GM21367 (cell line): Measurements from ENCODE around the gene IL5RA.

ENCODE experiments used
- ATAC-seq: cut with Tn5 transposase; IDR thresholded peaks from one replicate; pipeline ENCODE4 v1.9.1; 2021; ENCODE audit not compliant: unreplicated experiment

Gene IL5RA, protein sequence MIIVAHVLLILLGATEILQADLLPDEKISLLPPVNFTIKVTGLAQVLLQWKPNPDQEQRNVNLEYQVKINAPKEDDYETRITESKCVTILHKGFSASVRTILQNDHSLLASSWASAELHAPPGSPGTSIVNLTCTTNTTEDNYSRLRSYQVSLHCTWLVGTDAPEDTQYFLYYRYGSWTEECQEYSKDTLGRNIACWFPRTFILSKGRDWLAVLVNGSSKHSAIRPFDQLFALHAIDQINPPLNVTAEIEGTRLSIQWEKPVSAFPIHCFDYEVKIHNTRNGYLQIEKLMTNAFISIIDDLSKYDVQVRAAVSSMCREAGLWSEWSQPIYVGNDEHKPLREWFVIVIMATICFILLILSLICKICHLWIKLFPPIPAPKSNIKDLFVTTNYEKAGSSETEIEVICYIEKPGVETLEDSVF

DNA sequence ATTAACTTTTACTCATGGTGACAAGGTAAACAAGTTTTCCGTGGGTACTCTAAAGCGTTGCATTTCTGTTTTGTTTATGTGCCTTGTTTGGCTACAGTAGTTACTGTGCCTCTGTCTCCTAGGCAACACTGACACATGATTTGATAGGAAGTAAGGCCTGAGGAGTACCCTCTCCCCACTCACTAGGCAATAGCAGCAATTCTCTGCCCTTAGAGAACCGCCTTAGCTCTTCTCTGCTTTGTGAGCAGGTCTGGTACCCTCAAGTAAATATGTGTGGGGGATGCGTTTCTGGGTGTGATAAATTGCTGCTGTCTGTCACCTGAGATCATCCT lies at the start of gene IL5RA:
TSS of gene IL5RA (minus strand) at position 76 of the 332 bp plus-strand sequence. CDS start 5,390 bp downstream, outside the sequence.
- no peak for ATAC-seq

DNA sequence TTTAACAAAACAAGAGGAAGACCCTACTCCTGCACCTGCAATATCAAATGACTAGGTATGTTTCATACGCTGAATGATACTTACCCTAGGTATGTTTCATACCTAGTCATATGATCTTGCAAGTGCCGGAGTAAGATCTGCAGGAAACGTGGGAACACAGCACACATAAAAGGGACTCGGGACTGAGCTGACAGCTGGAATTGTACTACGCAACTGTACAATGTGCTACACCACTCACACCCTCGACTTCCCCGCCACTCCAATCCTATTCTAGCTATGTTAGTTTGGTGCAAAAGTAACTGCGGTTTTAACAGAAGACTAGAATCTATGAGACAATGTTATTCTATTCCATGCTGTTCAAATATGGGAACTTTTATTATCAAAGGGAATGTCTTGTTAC lies 47.3 kb upstream of the IL5RA start:
- ATAC-seq = no peak

DNA sequence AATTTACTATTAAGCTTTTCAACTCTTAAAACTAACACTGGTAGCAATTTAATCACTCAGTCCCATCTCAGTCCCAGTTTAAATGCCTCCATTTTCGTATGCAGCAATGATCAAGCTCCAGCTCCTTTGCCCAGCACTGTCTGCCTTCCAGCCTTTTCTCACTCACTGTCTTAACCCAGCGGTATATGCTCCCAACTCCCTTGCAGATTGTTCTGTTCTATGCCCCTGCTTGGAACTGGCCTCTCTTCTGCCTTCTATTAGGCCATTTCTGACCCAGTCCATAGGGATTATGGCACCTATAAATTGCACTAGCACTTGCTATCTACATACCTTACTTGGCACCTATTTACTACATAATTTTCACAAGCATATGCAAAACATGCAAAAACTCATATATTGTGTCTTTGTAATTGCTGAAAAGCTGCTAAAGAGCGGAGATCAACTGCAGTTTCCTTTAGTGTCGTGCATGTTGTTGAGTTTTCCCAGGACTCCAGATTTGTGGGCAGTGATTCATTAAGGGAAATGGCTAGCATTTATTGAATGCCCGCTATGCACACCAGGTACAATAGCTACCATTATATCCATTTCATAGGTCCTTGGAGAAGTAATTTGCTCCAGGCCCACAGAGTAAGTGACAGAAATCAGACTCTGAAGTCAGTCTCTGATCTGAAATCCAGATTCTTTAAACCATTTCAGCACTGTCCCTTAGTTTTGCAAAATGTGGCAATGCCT lies 44.9 kb upstream of the IL5RA start:
- ATAC-seq = no peak

DNA sequence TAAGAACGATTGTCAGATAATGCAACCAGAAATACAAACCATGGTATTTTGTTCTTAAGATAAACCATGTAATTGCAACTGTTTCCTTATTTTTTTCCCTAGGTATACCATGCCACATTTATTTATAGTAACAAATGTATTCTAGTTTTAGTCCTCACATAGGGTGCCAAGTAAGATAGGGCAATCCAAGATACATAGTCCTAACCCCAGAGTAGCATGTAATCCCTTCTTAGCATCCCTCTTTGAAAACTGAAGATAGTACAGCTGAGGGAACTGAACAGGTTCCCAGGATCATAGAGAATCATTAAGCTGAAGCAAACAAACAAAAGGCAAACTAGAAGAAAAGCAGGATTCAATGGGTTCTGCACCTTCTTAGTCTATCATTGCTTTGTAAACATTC lies 41.3 kb upstream of the IL5RA start:
- ATAC-seq = no peak

GRCh38 chr3:3149560-3149959 lies 39.4 kb upstream of the IL5RA start:
- ATAC-seq = no peak

DNA sequence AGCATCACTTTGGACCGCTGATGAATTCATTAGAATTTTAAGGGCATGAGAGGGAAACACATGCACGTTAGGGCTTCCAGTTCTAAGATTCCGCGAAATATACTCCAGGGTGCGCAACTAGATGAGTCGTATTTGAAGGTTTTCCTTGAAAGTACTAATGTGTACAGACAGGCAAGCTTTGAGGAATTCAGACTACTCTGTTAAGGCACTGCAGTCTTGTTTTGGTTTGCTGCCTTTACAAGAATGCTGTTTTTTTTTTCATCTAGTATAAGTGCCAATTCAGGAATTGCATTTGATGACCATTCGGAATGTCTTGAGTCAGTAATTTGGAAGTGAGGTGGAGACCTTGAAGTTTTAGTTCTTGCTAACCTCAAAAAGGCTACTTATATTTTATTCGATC lies 35.7 kb upstream of the IL5RA start:
- ATAC-seq = no peak

DNA sequence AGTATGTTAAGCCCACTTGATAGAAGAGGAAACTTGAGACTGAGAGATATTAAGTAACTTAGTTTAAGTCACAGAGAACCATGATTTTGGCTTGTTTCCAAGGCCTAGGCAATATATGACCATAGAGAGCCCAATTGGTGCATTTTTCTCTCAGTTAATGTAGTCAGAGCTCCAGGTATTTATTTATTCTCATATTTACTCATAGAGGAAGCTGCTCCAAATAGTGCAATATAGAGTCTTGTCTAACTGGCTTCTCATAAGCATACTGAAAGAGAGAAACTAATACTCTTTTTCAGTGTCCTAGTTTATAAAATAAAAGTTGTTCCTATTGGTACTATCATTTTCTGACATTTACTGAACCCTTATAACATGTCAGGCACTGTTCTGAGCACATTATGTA lies 31.8 kb upstream of the IL5RA start:
- no peak for ATAC-seq

- ATAC-seq = no peak
These were observed 27.4 kb upstream of the IL5RA start for GRCh38 chr3:3137526-3137925.

- no peak for ATAC-seq
These were observed 24.7 kb upstream of the IL5RA start for GRCh38 chr3:3134750-3135448.

GRCh38 chr3:3133500-3133899 lies 23.3 kb upstream of the IL5RA start:
- no peak for ATAC-seq

DNA sequence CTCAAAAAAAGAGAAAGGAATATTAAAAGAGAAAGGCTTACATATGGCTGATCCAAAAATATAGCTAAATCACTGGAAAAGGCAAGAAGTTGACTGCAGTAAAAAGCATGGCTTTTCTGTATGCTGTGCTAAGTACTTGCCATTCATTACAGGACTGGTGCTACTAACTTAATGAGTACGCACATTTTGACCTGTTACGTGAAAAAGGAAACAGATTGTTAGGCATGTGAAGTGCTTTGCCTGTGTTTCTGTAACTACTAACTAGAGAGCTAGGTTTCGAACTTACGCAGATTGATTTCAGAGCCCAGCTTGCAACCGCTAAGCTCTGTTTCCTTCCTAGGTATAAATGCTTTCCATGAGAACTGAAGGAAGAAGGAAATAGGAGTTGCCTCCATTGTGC lies 19.4 kb upstream of the IL5RA start:
- no peak for ATAC-seq

- no peak for ATAC-seq
These were observed 17.3 kb upstream of the IL5RA start for GRCh38 chr3:3127432-3128010.

DNA sequence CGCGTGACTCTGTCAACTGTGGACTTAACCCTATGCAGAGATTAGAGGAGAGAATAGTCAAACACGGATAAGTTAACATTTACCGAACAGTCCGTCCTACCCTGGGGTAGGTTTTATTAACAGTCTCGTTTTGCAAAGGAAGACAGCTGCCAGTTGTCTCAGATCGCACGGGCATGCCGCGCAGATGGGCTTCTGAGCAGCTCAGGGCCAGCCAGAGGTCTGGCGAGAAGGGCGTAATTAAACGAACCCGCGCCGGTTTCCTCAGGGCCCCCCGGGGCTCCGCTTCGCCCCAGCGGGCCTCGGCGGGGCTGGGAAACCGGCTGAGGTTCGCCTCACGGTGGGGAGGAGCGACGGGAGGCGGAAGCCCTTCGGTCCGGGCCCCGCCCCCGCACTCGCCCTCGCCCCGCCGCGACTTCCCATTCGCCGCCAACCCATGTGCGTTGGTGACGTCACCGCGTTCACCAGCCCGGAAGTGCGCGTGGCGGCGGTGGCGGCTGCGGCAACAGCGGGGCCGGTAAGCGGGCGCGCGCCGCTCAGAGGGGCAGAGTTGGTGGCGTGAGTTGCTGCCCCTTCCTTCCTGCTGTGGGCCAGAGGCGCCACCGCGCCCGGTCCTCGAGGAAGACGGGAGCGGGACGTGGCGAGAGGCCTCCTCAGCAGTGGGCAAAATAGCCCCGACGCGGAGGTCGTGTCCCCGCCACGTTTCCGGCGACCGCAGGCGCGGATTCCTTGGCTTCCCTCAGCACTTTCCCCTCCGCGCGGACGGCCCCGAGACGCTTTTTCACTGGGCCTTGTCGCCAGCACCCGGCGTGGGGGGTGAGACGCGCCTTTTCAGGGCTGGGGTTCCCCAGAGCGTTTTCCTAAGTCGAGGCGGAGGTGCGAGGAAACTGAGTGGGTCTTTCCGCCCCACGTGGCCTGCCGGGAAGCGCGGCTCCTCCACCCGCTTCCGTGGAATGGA lies 16.6 kb upstream of the IL5RA start, which contains the start of gene TRNT1:
TSS of gene TRNT1 (plus strand) at position 464 of the 955 bp plus-strand sequence. CDS start 2,101 bp downstream, outside the sequence.
- ATAC-seq = peak; percentile 96

DNA sequence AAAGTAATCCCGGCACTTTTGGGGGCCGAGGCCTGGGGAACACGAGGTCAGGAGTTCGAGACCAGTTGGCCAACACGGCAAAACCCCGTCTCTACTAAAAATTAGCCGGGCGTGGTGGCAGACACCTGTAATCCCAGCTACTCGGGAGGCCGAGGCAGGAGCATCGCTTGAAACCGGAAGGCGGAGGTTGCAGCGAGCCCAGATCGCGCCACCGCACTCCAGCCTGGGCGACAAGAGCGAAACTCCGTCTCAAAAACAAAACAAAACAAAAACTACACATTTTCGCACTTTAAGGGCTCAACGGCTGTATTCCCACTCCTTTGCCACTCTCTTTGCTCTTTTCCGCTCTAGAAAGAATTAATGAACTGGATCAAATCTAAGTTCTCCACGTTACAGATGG lies 15.8 kb upstream of the IL5RA start:
- no peak for ATAC-seq

GRCh38 chr3:3119393-3119851 lies 9.2 kb upstream of the IL5RA start:
- ATAC-seq = no peak

DNA sequence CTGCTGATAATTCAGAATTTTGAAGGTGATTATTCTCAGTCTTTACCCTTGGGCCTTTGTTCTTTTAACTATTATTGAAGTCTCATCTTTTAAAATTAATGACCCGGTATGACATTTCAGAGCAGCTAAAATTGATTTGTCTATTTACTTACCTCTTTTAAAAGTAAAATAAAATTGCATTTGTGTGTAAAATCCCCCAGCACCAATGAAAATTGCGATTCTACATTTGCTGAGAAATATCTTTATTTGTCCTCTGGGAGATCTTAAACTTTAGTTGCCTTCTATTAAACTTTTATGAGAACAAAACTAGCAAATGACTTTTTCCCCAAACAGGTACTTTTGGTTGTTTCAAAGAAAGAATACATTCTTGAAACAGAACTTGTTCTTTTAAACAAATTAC lies 7.5 kb upstream of the IL5RA start:
- no peak for ATAC-seq

DNA sequence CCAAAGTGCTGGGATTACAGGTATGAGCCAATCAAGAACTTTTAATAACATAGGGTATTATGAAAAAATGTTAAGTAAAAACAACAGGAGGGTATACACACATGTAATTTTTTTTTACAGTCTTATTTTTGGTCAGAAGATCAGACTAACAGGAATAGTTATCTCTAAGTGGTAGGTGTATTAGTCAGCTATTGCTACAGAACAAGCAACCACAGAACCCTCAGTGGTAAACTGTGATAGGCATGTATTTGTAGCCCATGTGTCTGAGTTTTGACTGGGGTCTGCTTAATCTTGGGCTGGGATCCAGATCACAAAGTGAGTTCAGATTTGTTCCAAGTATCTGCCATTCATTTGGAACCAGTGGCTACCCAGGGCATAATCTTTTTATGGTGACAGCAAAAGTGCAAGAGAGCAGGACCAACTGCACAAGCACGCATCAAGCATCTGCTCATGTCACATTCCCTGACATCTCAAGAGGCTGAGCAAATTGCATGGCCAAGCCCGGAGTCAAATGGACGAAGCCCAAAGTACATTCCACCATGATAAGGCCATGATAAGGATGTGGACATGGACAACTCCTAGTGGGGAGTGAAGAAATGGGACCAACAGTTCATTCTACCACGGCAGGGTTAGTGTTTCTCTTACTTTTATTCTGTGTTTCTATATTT lies 3.0 kb upstream of the IL5RA start:
- ATAC-seq = no peak

DNA sequence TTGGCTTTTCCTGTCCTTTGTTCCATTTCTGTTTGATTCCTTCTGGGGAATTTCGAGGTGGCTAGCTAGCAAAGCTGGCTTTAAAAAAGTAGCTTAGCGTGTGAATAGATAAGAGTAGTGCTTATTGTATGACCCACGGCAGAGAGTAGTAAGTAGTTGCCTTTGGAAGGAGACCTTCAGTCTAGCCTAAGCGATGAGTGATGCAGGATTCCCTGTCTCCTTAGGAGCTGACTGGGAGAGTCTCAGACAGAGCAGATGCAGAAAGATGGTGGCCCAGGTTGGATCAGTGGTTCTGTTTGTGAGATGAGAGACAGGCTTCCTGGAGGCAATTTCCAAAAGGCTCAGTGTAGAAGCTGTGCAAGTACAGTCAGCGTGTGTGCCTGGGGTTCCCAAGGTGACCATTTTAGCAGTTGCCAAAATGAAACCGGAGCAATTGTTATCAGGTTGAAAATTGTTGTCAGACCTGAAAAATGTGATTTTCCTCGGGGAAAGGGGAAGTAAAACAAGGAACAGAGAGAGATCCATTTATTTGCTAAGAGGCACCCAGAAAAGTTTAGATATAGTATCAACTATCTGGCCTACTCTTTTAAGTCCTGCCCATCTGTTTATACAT lies 681 bp upstream of the IL5RA start:
- ATAC-seq = no peak
